H1 (cell line): ENCODE data around the gene SLC6A8. TPM values are rescaled to one million over a fixed set of nuclear protein-coding genes. Genes with fewer than 3 reads are reported as not detected.

ENCODE experiments used
- CHD7 ChIP-seq: fragments of 300-600 bp; sonication (generic); IDR thresholded peaks from 2 replicates; pipeline ENCODE4 v1.7.1; 2012; ENCODE audit warnings: low read length, moderate library complexity, mild to moderate bottlenecking, inconsistent platforms; ENCODE audit not compliant: insufficient replicate concordance
- CTBP2 ChIP-seq: IDR thresholded peaks from 2 replicates; pipeline ENCODE4 v1.7.0; 2011; ENCODE audit warnings: borderline replicate concordance, mild to moderate bottlenecking, moderate library complexity, mixed read lengths, low read length; ENCODE audit not compliant: insufficient read depth, insufficient read length
- NANOG ChIP-seq: IDR thresholded peaks from 2 replicates; pipeline ENCODE4 v1.6.1; 2011; ENCODE audit warnings: low read length, low read depth, mild to moderate bottlenecking, inconsistent platforms; ENCODE audit not compliant: insufficient read depth, poor library complexity, severe bottlenecking
- RBBP5 ChIP-seq: IDR thresholded peaks from 2 replicates; pipeline ENCODE4 v1.7.1; 2012; ENCODE audit warnings: low read depth, mild to moderate bottlenecking, inconsistent platforms, low read length, moderate library complexity, borderline replicate concordance
- polyA plus RNA-seq, 7 experiments: library from polyadenylated mRNA; depleted of rRNA in 3 of 7; stranded (reverse) in 5 of 7; unstranded in 2 of 7; fragments of >200 nt in 5 of 7; fragments of 200-250 nt in 2 of 7; gene quantifications; 1 replicate in 5 of 7; 2 replicates in 1 of 7; 4 replicates in 1 of 7; pipeline versions ENCODE4 v1.2.1 to v1.2.3, GENCODE V29; 2011 to 2013; ENCODE audit warnings: missing spikeins in 2 of 7, mixed read lengths in 2 of 7
- total RNA-seq: library from RNA; stranded (reverse); fragmentation: NEBNext Ultra II Directional; extraction: Animal tissue kit (Norgen Biotek cat#: 25700); gene quantifications from 2 replicates; pipeline ENCODE4 v1.2.1, GENCODE V29; 2021

SLC6A8 gene
- total and polyA plus RNA-seq, 2 of the 8 experiments (the other 6 are each of a cell fraction or from before 2014, with no cell fraction given): 87.7 to 94.7 TPM

- TF ChIP-seq CHD7: no peak
- no peak for TF ChIP-seq CTBP2
- TF ChIP-seq NANOG: no peak
- TF ChIP-seq RBBP5: no peak
- TF ChIP-seq, all 59 proteins: peak for 0
These were observed 42.6 kb upstream of the SLC6A8 start (continued) for GRCh38 chrX:153645151-153645550.
